Endometrial microvascular endothelial cells (primary cell): ENCODE measurements around the gene CACNB3. TPM values are rescaled to one million over a fixed set of nuclear protein-coding genes. Genes with fewer than 3 reads are reported as not detected.
"Not testable (repeated sequence)": the region's sequence is repeated elsewhere in the genome, so short reads cannot be mapped to it uniquely, and the experiment has no call there.

ENCODE experiments used
- in situ Hi-C: cut with HindIII; loops from 2 replicates; pipeline ENCODE4 v1.10.0; 2017; ENCODE audit warnings: low sequenced_read_pairs, low pct_unique_long_range_greater_than_20kb; ENCODE audit errors: inconsistent ontology term
- total RNA-seq: library from RNA; depleted of rRNA; stranded (reverse); fragments of >200 nt; gene quantifications from one replicate; pipeline ENCODE4 v1.2.3, GENCODE V29; 2015; ENCODE audit errors: inconsistent ontology term

CACNB3 gene
- total RNA-seq, 1 donor from 2014 or later, result 12.1 TPM

DNA sequence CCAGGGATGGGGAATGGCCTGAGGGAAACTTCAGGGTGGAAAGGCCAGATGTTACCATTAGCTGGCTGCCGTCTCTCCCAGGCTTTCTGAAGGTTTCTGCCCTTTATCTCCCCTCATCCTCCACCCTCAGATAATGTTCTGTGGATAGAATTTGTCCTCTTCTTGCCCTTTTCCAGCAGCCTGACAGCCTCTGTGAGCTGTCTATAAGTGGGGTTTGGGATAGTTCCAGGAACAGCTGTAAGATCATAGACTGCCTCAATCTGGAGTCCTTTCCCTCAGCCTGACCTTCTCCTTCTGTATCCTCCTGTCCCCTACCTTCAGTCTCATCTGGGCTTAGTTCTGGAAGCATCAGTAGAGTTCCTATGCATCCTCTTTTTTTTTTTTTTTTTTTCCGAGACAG is 50.2 kb downstream of the CACNB3 start:
- in situ Hi-C loops, result no loop called here

DNA sequence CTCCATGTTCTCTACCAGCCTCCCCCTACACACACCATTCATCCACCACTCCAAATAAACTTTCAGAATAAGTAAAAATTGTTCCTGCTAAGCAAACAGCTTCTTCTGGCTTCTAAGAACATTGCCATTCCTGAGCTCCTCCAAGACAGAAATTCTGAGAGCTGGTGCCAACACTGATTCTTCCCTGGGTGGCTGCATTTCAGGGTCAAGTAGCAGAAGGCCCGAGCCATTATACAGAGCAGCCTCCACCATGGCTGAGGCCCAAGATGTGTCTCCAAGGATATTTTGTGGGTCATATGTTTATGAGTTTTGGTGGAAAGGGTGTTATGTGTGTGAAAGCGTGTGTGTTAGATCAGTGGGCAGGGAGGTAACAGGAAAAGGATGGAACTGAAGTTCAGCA is 50.9 kb downstream of the CACNB3 start:
- in situ Hi-C loops, result no loop called here

DNA sequence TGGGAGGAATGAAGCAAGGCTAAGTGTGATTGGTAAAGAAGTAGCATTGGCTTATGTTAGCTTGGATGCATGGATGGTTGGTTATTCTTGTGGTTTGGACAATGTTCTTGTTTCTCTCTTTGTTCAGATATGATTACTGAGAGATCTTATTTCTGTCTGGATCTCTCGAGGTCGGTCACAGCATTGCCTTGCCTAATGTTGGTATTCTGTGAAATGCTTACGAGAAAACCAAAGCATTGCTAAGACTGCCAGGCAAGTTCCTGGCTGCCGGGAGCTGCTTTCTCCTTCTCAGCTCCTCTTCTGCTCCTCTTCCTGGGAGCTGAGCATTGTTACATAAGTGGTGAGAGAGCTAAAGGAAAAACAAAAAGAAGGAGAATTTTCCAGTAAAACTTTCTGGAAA is 54.8 kb downstream of the CACNB3 start:
- in situ Hi-C loops, result no loop called here

GRCh38 chr12:48873534-48873933 is 55.2 kb downstream of the CACNB3 start:
- in situ Hi-C loops, result not testable (repeated sequence)

DNA sequence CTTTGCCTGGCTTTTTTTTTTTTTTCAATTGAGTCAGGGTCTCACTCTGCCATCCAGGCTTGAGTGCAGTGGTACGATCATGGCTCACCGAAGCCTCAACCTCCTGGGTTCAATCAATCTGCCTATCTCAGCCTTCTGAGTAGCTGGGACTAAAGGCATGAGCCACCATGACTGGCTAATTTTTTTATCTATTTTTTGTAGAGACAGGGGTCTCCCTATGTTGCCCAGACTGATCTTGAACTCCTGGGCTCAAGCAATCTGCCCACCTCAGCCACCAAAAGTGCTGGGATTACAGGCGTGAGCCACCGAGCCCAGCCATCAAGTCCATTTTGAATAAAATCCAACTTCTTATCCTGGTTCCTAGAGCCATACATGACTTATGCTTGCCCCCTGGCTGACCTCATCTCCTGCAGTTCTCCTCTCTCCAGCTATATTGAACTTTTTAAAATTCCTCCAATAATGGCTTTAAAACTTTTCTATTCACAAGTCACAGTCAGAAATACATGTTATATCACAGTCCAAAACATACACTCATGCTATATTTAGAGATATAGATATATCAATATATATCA is 57.7 kb downstream of the CACNB3 start:
- in situ Hi-C loops, result no loop called here

Other genes starting within 250 kb of the CACNB3 start
- not detected for gene LALBA, start 248.4 kb upstream of the CACNB3 start, total RNA-seq
- gene KANSL2, start 136.3 kb upstream of the CACNB3 start, total RNA-seq, result 41.0 TPM
- 14.6 TPM for gene CCNT1, start 101.8 kb upstream of the CACNB3 start, total RNA-seq
- 15.6 TPM for gene ADCY6, start 29.4 kb upstream of the CACNB3 start, total RNA-seq
- gene DDX23, start 33.7 kb downstream of the CACNB3 start, total RNA-seq, result 86.7 TPM
- 4.2 TPM for gene RND1, start 47.4 kb downstream of the CACNB3 start, total RNA-seq
- gene FKBP11, start 107.0 kb downstream of the CACNB3 start, total RNA-seq, result 53.0 TPM
- gene ARF3, start 139.0 kb downstream of the CACNB3 start, total RNA-seq, result 114 TPM
- gene WNT10B, start 153.2 kb downstream of the CACNB3 start, total RNA-seq, result not detected
- not detected for gene WNT1, start 159.8 kb downstream of the CACNB3 start, total RNA-seq
- gene DDN, start 180.9 kb downstream of the CACNB3 start, total RNA-seq, result 0.93 TPM
- gene PRKAG1, start 200.3 kb downstream of the CACNB3 start, total RNA-seq, result 87.2 TPM
- gene KMT2D, start 242.3 kb downstream of the CACNB3 start, total RNA-seq, result 23.4 TPM